Measurements from ENCODE around the gene GYG2.

GYG2 gene

DNA sequence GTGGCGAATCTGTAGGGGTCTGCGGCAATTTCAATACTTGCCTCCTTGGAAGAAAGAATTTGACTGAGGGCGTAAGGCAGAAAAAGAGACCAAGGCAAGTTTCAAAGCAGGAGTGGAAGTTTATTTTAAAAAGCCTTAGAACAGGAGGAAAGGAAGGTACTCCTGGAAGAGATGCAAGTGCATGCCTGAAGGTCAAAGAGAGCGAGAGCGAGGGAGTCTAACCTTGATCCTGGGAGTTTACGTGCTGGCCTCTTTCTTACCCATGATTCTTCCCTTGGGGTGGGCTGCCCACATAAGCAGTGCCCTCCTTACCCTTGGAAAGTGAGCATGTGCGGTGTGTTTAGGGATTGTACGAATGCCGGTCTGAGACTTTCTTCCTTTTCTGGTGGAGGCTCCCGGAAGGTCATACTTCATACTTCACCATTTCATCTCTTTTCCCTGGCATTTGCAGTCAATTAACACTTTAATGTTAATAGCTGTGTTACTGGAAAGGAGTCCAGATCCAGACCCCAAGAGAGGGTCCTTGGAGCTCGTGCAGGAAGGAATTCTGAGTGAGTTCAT, 60.4 kb downstream of the GYG2 start:
- Histone ChIP-seq H3K36me3 (ENCODE audit: control insufficient read depth in 2 of 2, insufficient read depth in 1 of 2, low read length in 2 of 2) (no peaks in the 10 kb centered on the region), H3K9me3 (ENCODE audit: control insufficient read depth, insufficient read depth, low read depth, low read length) (no peaks in the 10 kb centered on the region), H3K27ac (ENCODE audit: extremely low read depth, low read depth, low read length) (no peak overlapping the region), H3K4me1 (ENCODE audit: control insufficient read depth, insufficient read depth, low read length) (no peaks in the 10 kb centered on the region), H3K4me3 (ENCODE audit: low read depth, low read length) (no peak overlapping the region)
- CTCF ChIA-PET, result interaction anchor here (0.6 kb wide), 1 partner anchor 66 kb away, joined by 6 read pairs; no protein-coding TSS in a partner anchor
- TF ChIP-seq ZNF174 (tag by site-specific recombination; IDR thresholded peaks at IDR 0.05), result no peak
- TF ChIP-seq ZBTB1 (tag by site-specific recombination; IDR thresholded peaks at IDR 0.05), result no peak
- no peak for TF ChIP-seq ZNF16 (tag by site-specific recombination; IDR thresholded peaks at IDR 0.05; ENCODE audit: low read depth)
- TF ChIP-seq ZBTB11 (tag by site-specific recombination; conservative IDR thresholded peaks at IDR 0.05; ENCODE audit: low read depth), result no peak
- no peak for TF ChIP-seq MYNN (tag by site-specific recombination; IDR thresholded peaks at IDR 0.05; ENCODE audit: borderline replicate concordance)
- TF ChIP-seq HOXD13 (CRISPR knock-in tag; IDR thresholded peaks at IDR 0.05; ENCODE audit: borderline replicate concordance), result no peak
- TF ChIP-seq ZNF169 (tag by site-specific recombination; IDR thresholded peaks at IDR 0.05), result no peak
- no peak for TF ChIP-seq KLF7 (tag by site-specific recombination; IDR thresholded peaks at IDR 0.05; ENCODE audit: borderline replicate concordance)
- no peak for TF ChIP-seq ZNF843 (tag by site-specific recombination; IDR thresholded peaks at IDR 0.05)
- no peak for TF ChIP-seq ZNF140 (tag by site-specific recombination; IDR thresholded peaks at IDR 0.05)
- TF ChIP-seq ZNF830 (tag by site-specific recombination; IDR thresholded peaks at IDR 0.05; ENCODE audit: low read depth), result no peak
- no peak for TF ChIP-seq ZNF157 (tag by site-specific recombination; IDR thresholded peaks at IDR 0.05)
- TF ChIP-seq IKZF3 (tag by site-specific recombination; IDR thresholded peaks at IDR 0.05), result no peak
- no peak for TF ChIP-seq ZNF214 (tag by site-specific recombination; IDR thresholded peaks at IDR 0.05; ENCODE audit: borderline replicate concordance)
- TF ChIP-seq, protein P1, sequence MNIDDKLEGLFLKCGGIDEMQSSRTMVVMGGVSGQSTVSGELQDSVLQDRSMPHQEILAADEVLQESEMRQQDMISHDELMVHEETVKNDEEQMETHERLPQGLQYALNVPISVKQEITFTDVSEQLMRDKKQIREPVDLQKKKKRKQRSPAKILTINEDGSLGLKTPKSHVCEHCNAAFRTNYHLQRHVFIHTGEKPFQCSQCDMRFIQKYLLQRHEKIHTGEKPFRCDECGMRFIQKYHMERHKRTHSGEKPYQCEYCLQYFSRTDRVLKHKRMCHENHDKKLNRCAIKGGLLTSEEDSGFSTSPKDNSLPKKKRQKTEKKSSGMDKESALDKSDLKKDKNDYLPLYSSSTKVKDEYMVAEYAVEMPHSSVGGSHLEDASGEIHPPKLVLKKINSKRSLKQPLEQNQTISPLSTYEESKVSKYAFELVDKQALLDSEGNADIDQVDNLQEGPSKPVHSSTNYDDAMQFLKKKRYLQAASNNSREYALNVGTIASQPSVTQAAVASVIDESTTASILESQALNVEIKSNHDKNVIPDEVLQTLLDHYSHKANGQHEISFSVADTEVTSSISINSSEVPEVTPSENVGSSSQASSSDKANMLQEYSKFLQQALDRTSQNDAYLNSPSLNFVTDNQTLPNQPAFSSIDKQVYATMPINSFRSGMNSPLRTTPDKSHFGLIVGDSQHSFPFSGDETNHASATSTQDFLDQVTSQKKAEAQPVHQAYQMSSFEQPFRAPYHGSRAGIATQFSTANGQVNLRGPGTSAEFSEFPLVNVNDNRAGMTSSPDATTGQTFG (tag by site-specific recombination; IDR thresholded peaks at IDR 0.05; ENCODE audit: borderline replicate concordance), result no peak
- TF ChIP-seq ZNF280D (tag by site-specific recombination; IDR thresholded peaks at IDR 0.05), result no peak
- no peak for TF ChIP-seq ZNF433 (tag by site-specific recombination; IDR thresholded peaks at IDR 0.05; ENCODE audit: low read depth)
- TF ChIP-seq, protein P2, sequence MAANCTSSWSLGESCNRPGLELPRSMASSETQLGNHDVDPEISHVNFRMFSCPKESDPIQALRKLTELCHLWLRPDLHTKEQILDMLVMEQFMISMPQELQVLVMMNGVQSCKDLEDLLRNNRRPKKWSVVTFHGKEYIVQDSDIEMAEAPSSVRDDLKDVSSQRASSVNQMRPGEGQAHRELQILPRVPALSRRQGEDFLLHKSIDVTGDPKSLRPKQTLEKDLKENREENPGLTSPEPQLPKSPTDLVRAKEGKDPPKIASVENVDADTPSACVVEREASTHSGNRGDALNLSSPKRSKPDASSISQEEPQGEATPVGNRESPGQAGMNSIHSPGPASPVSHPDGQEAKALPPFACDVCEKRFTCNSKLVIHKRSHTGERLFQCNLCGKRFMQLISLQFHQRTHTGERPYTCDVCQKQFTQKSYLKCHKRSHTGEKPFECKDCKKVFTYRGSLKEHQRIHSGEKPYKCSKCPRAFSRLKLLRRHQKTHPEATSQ (tag by site-specific recombination; IDR thresholded peaks at IDR 0.05), result no peak
- TF ChIP-seq, protein P3, sequence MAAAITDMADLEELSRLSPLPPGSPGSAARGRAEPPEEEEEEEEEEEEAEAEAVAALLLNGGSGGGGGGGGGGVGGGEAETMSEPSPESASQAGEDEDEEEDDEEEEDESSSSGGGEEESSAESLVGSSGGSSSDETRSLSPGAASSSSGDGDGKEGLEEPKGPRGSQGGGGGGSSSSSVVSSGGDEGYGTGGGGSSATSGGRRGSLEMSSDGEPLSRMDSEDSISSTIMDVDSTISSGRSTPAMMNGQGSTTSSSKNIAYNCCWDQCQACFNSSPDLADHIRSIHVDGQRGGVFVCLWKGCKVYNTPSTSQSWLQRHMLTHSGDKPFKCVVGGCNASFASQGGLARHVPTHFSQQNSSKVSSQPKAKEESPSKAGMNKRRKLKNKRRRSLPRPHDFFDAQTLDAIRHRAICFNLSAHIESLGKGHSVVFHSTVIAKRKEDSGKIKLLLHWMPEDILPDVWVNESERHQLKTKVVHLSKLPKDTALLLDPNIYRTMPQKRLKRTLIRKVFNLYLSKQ (tag by site-specific recombination; IDR thresholded peaks at IDR 0.05; ENCODE audit: borderline replicate concordance), result no peak
- TF ChIP-seq, protein P4, sequence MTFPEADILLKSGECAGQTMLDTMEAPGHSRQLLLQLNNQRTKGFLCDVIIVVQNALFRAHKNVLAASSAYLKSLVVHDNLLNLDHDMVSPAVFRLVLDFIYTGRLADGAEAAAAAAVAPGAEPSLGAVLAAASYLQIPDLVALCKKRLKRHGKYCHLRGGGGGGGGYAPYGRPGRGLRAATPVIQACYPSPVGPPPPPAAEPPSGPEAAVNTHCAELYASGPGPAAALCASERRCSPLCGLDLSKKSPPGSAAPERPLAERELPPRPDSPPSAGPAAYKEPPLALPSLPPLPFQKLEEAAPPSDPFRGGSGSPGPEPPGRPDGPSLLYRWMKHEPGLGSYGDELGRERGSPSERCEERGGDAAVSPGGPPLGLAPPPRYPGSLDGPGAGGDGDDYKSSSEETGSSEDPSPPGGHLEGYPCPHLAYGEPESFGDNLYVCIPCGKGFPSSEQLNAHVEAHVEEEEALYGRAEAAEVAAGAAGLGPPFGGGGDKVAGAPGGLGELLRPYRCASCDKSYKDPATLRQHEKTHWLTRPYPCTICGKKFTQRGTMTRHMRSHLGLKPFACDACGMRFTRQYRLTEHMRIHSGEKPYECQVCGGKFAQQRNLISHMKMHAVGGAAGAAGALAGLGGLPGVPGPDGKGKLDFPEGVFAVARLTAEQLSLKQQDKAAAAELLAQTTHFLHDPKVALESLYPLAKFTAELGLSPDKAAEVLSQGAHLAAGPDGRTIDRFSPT (tag by site-specific recombination; IDR thresholded peaks at IDR 0.05), result no peak
- POLR2A ChIA-PET, result no interaction called here

Measured in HEK293 (cell line).